Measurements from ENCODE around the gene LPAR2. TPM values are rescaled to one million over a fixed set of nuclear protein-coding genes. Genes with fewer than 3 reads are reported as not detected.
A peak's percentile ranks its signal among the peaks of the same experiment; 100 is the strongest.
"Not testable (repeated sequence)": the region's sequence is repeated elsewhere in the genome, so short reads cannot be mapped to it uniquely, and the experiment has no call there.

LPAR2 gene
- total RNA-seq, 1 donor from 2014 or later = 15.2 TPM

- DNase-seq (ENCODE audit: extremely low spot score in 2 of 2) = peak in 1 of 2 donors; percentile 96
- Histone ChIP-seq H3K36me3 (peaks cover 0 to 8% of the 10 kb centered on the region in 2 donors), H3K4me3 (peak within 1 kb of the TSS; percentile 80 to 87), H3K9me3 (no peaks in the 10 kb centered on the region), H3K27ac (peak within 1 kb of the TSS; percentile 64), H3K27me3 (no peaks in the 10 kb centered on the region), H3K4me1 (peaks cover 31% of the 10 kb centered on the region)
- intact Hi-C loops (cut with DNase I) = no loop called here
- peak; percentile 72 to 84 for TF ChIP-seq POLR2AphosphoS5 (IDR thresholded peaks at IDR 0.05; ENCODE audit: insufficient read depth in 1 of 2, low read depth in 1 of 2)
- TF ChIP-seq POLR2A (IDR thresholded peaks at IDR 0.05) = no peak
Measured at GRCh38 chr19:19668230-19669012, 40.4 kb upstream of the LPAR2 start, which contains the start of gene ZNF101. Gene ZNF101 (plus strand): TSS chr19:19668839. CDS start chr19:19668964, 125 bp downstream.

GRCh38 chr19:19665420-19665948, 37.5 kb upstream of the LPAR2 start:
- intact Hi-C loops (cut with DNase I) = not testable (repeated sequence)
- peaks cover 53% of the 10 kb centered on the region for H3K4me1 ChIP-seq

GRCh38 chr19:19663256-19664120, 35.5 kb upstream of the LPAR2 start, which contains the start of gene ATP13A1:
Gene ATP13A1 (minus strand): TSS chr19:19663676. CDS start chr19:19663666, 10 bp downstream.
- peak within 1 kb of the TSS; percentile 96 to 99 for H3K4me3 ChIP-seq
- peak within 1 kb of the TSS; percentile 85 for H3K27ac ChIP-seq
- H3K27me3 ChIP-seq = no peaks in the 10 kb centered on the region
- H3K4me1 ChIP-seq = peaks cover 44% of the 10 kb centered on the region
- peak in 1 of 2 donors; percentile 98 for DNase-seq (ENCODE audit: extremely low spot score in 2 of 2)
- H3K36me3 ChIP-seq = peaks cover 0 to 9% of the 10 kb centered on the region in 2 donors
- TF ChIP-seq CTCF (IDR thresholded peaks at IDR 0.05) (no peak), POLR2AphosphoS5 (IDR thresholded peaks at IDR 0.05; ENCODE audit: insufficient read depth in 1 of 2, low read depth in 1 of 2) (peak; percentile 88 to 90)
- intact Hi-C loops (cut with DNase I) = no loop called here
- no peaks in the 10 kb centered on the region for H3K9me3 ChIP-seq

More at GRCh38 chr19:19665420-19665948, 37.5 kb upstream of the LPAR2 start:
- not testable (repeated sequence) for H3K27ac ChIP-seq; H3K9me3 ChIP-seq; H3K4me3 ChIP-seq; H3K27me3 ChIP-seq; DNase-seq (ENCODE audit: extremely low spot score in 2 of 2); H3K36me3 ChIP-seq

- no peaks in the 10 kb centered on the region for H3K9me3 ChIP-seq
- H3K4me1 ChIP-seq = peaks cover 38% of the 10 kb centered on the region
- peak overlapping the region; percentile 85 for H3K27ac ChIP-seq
- peaks cover 0 to 15% of the 10 kb centered on the region in 2 donors for H3K36me3 ChIP-seq
- peak overlapping the region; percentile 96 to 99 for H3K4me3 ChIP-seq
- no peaks in the 10 kb centered on the region for H3K27me3 ChIP-seq
- intact Hi-C loops (cut with DNase I) = no loop called here
- TF ChIP-seq POLR2A (IDR thresholded peaks at IDR 0.05) (no peak), CTCF (IDR thresholded peaks at IDR 0.05) (no peak), POLR2AphosphoS5 (IDR thresholded peaks at IDR 0.05; ENCODE audit: insufficient read depth in 1 of 2, low read depth in 1 of 2) (no peak)
- DNase-seq (ENCODE audit: extremely low spot score in 2 of 2) = no peak
Measured at GRCh38 chr19:19662871-19663255, 34.8 kb upstream of the LPAR2 start.

GRCh38 chr19:19662344-19662743, 34.3 kb upstream of the LPAR2 start:
- DNase-seq (ENCODE audit: extremely low spot score in 2 of 2) = no peak
- TF ChIP-seq POLR2A (IDR thresholded peaks at IDR 0.05) = no peak
- H3K9me3 ChIP-seq = no peaks in the 10 kb centered on the region
- intact Hi-C loops (cut with DNase I) = no loop called here
- H3K36me3 ChIP-seq = peaks cover 0 to 21% of the 10 kb centered on the region in 2 donors
- H3K4me1 ChIP-seq = peaks cover 33% of the 10 kb centered on the region
- no peak overlapping the region for H3K27ac ChIP-seq
- H3K4me3 ChIP-seq = peak overlapping the region; percentile 96 to 99
- H3K27me3 ChIP-seq = no peaks in the 10 kb centered on the region

GRCh38 chr19:19661675-19662251, 33.7 kb upstream of the LPAR2 start:
- Histone ChIP-seq H3K9me3 (no peaks in the 10 kb centered on the region), H3K36me3 (peaks cover 0 to 26% of the 10 kb centered on the region in 2 donors), H3K4me3 (no peak overlapping the region), H3K27ac (no peak overlapping the region), H3K27me3 (no peaks in the 10 kb centered on the region), H3K4me1 (peaks cover 33% of the 10 kb centered on the region)
- TF ChIP-seq POLR2AphosphoS5 (IDR thresholded peaks at IDR 0.05; ENCODE audit: insufficient read depth in 1 of 2, low read depth in 1 of 2) (no peak), CTCF (IDR thresholded peaks at IDR 0.05) (no peak), POLR2A (IDR thresholded peaks at IDR 0.05) (no peak)
- DNase-seq (ENCODE audit: extremely low spot score in 2 of 2) = peak in 1 of 2 donors; percentile 75
- intact Hi-C loops (cut with DNase I) = no loop called here

All from vagina (tissue), 2 donors.